Hypothalamus (tissue), 51 donors: ENCODE results near the gene TM4SF20.
"Not testable (repeated sequence)": the region's sequence is repeated elsewhere in the genome, so short reads cannot be mapped to it uniquely, and the experiment has no call there.

ENCODE experiments used
- DNase-seq, 51 donors: peaks; one replicate each; lab custom pipeline; 2025; lab: John Stamatoyannopoulos, UW

The TM4SF20 gene

GRCh38 chr2:227401550-227401949, 22.4 kb upstream of the TM4SF20 start:
- DNase-seq = no peak

- no peak for DNase-seq
These were observed 19.9 kb upstream of the TM4SF20 start for GRCh38 chr2:227398684-227399670.

GRCh38 chr2:227397562-227397961, 18.5 kb upstream of the TM4SF20 start:
- DNase-seq = no peak

GRCh38 chr2:227395556-227395955, 16.4 kb upstream of the TM4SF20 start:
- no peak for DNase-seq

- DNase-seq = no peak
These were observed 15.3 kb upstream of the TM4SF20 start for GRCh38 chr2:227394401-227394800.

GRCh38 chr2:227390468-227391256, 11.6 kb upstream of the TM4SF20 start:
- no peak for DNase-seq

- no peak for DNase-seq
These were observed 10.6 kb upstream of the TM4SF20 start for GRCh38 chr2:227389661-227390060.

- no peak for DNase-seq
These were observed 10.1 kb upstream of the TM4SF20 start for GRCh38 chr2:227389231-227389630.

GRCh38 chr2:227388537-227389011, 9.5 kb upstream of the TM4SF20 start:
- no peak for DNase-seq

GRCh38 chr2:227387583-227387982, 8.5 kb upstream of the TM4SF20 start, which contains the start of gene SCYGR1:
Gene SCYGR1 (minus strand): TSS chr2:227387949. CDS start chr2:227387949, 0 bp downstream.
- not testable (repeated sequence) for DNase-seq

- no peak for DNase-seq
These were observed 7.5 kb upstream of the TM4SF20 start for GRCh38 chr2:227386630-227387029.

- no peak for DNase-seq
These were observed 4.6 kb upstream of the TM4SF20 start for GRCh38 chr2:227383686-227384085.

GRCh38 chr2:227382241-227382835, 3.2 kb upstream of the TM4SF20 start:
- not testable (repeated sequence) for DNase-seq

GRCh38 chr2:227378371-227378782, 729 bp downstream of the TM4SF20 start:
- no peak for DNase-seq

- DNase-seq = no peak
These were observed 1.4 kb downstream of the TM4SF20 start for GRCh38 chr2:227377467-227378351.

GRCh38 chr2:227376656-227377396, 2.3 kb downstream of the TM4SF20 start:
- DNase-seq = no peak

- DNase-seq = no peak
These were observed 4.9 kb downstream of the TM4SF20 start for GRCh38 chr2:227374158-227374557.

GRCh38 chr2:227373389-227373788, 5.7 kb downstream of the TM4SF20 start:
- DNase-seq = no peak

GRCh38 chr2:227370791-227371312, 8.3 kb downstream of the TM4SF20 start:
- peak in 2 of 51 donors; percentile 16 to 21 for DNase-seq
